ENCODE results near the gene OR2D3. TPM values are rescaled to one million over a fixed set of nuclear protein-coding genes. Genes with fewer than 3 reads are reported as not detected.
"Not testable (repeated sequence)": the region's sequence is repeated elsewhere in the genome, so short reads cannot be mapped to it uniquely, and the experiment has no call there.

OR2D3 gene
- total RNA-seq, 1 experiment from 2014 or later, result not detected

DNA sequence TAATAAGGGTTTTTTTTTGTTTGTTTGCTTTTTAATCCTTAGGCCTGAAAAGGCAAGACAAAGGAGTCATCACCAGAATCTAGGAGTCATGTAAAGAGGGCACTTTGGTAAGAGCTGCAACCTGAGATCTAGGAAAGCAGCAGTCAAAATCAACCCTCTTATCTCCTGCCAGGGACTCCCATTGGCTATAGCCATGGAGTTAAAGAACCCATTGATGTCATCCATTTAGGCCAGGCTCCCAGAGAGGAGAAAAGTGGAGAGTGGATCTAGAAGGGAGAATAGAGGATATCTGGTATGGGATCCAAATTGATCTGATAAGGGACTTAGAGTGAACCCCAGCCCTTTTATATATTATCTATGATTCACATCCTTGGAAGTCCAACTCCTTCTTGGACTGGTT is 41.3 kb downstream of the OR2D3 start:
- H3K4me1 ChIP-seq (replicated peaks), result no peaks in the 10 kb centered on the region
- H3K4me3 ChIP-seq, result no peak overlapping the region
- H3K27me3 ChIP-seq (replicated peaks), result no peaks in the 10 kb centered on the region
- no peaks in the 10 kb centered on the region for H3K9me3 ChIP-seq (replicated peaks)
- no peak for DNase-seq (ENCODE audit: low read depth in 1 of 2, low spot score in 2 of 2)
- H3K27ac ChIP-seq, result no peak overlapping the region
- H3K36me3 ChIP-seq, result no peaks in the 10 kb centered on the region

DNA sequence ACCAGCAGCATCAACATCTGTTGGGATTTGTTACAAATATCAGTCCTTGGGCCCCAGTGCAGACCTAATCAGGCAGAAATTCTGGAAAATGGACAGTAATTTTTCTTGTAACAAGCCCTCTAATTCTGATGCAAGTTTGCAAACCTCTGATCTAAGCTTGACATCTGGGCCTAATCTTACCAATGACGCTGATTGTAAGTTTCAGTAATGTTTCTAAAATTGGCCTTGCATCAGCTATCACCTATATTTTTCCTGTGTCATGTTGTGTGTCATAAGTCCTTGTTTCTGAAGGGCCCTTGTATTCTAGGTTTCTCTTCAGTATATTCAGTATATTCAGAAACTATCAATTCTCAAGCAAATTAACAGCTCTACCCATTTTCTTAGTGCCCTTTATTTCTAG is 41.9 kb downstream of the OR2D3 start:
- no peak overlapping the region for H3K4me3 ChIP-seq
- no peak for DNase-seq (ENCODE audit: low read depth in 1 of 2, low spot score in 2 of 2)
- no peaks in the 10 kb centered on the region for H3K36me3 ChIP-seq

DNA sequence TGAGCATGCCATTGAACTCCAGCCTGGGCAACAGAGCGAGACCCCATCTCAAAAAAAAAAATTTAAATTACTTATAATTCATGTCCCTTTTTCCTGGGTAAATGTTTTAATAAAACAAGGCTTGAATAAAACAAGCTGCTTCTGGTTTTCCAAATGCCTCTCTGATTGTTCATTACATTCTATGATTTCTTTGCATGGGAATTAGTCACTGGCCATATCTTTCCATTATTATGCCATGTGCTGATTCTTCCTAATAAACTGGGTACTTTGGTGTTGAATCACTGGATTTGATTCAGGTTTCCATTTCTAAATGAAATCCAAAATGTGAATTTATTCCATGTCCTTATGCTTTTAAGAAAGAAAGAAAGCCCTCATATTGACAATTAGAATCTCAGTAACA is 48.0 kb downstream of the OR2D3 start:
- Histone ChIP-seq H3K27me3 (replicated peaks) (no peaks in the 10 kb centered on the region), H3K9me3 (replicated peaks) (no peaks in the 10 kb centered on the region), H3K27ac (no peak overlapping the region), H3K36me3 (no peaks in the 10 kb centered on the region), H3K4me1 (replicated peaks) (no peaks in the 10 kb centered on the region), H3K4me3 (no peak overlapping the region)
- DNase-seq (ENCODE audit: low read depth in 1 of 2, low spot score in 2 of 2), result no peak

More for the DNA sequence above, 41.9 kb downstream of the OR2D3 start:
- no peak overlapping the region for H3K27ac ChIP-seq
- H3K27me3 ChIP-seq (replicated peaks), result no peaks in the 10 kb centered on the region
- no peaks in the 10 kb centered on the region for H3K4me1 ChIP-seq (replicated peaks)
- H3K9me3 ChIP-seq (replicated peaks), result no peaks in the 10 kb centered on the region

DNA sequence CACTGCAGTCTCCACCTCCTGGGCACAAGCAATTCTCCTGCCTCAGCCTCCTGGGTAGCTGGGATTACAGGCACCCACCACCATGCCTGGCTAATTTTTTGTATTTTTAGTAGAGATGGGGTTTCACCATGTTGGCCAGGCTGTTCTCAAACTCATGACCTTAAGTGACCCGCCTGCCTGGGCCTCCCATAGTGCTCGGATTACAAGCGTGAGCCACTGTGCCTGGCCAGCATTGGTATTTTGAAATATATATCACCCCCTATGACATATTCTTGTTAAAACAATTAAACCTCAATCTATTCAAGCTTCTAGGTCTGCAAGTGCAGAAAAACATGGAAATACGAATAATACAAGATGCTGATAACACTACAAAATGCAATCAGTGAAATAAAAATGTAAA is 49.1 kb downstream of the OR2D3 start:
- H3K4me1 ChIP-seq (replicated peaks); H3K4me3 ChIP-seq; H3K9me3 ChIP-seq (replicated peaks); H3K27me3 ChIP-seq (replicated peaks); H3K36me3 ChIP-seq; H3K27ac ChIP-seq; DNase-seq (ENCODE audit: low read depth in 1 of 2, low spot score in 2 of 2): not testable (repeated sequence)

Other genes with a start within 250 kb of the OR2D3 start
- 38.7 and 79.8 TPM in 2 replicates for gene MRPL17, start 237.7 kb upstream of the OR2D3 start, total RNA-seq (2014; rRNA removed; shearing (Covaris generic))
- gene OR2AG2, start 149.0 kb upstream of the OR2D3 start, total RNA-seq (2014; rRNA removed; shearing (Covaris generic)), result not detected in 2 replicates
- gene OR2AG1, start 138.0 kb upstream of the OR2D3 start, total RNA-seq (2014; rRNA removed; shearing (Covaris generic)), result not detected in 2 replicates
- gene OR6A2, start 121.3 kb upstream of the OR2D3 start, total RNA-seq (2014; rRNA removed; shearing (Covaris generic)), result not detected in 2 replicates
- gene OR10A5, start 75.3 kb upstream of the OR2D3 start, total RNA-seq (2014; rRNA removed; shearing (Covaris generic)), result not detected in 2 replicates
- not detected in 2 replicates for gene OR10A2, start 57.9 kb upstream of the OR2D3 start, total RNA-seq (2014; rRNA removed; shearing (Covaris generic))
- gene OR10A4, start 44.4 kb upstream of the OR2D3 start, total RNA-seq (2014; rRNA removed; shearing (Covaris generic)), result not detected in 2 replicates
- gene OR2D2, start 28.5 kb upstream of the OR2D3 start, total RNA-seq (2014; rRNA removed; shearing (Covaris generic)), result not detected in 2 replicates
- not detected in 2 replicates for gene ZNF215, start 5.4 kb downstream of the OR2D3 start, total RNA-seq (2014; rRNA removed; shearing (Covaris generic))
- gene ZNF214, start 99.3 kb downstream of the OR2D3 start, total RNA-seq (2014; rRNA removed; shearing (Covaris generic)), result not detected in 2 replicates
- gene NLRP14, start 99.5 kb downstream of the OR2D3 start, total RNA-seq (2014; rRNA removed; shearing (Covaris generic)), result not detected in 2 replicates
- gene RBMXL2, start 168.0 kb downstream of the OR2D3 start, total RNA-seq (2014; rRNA removed; shearing (Covaris generic)), result not detected in 2 replicates